GM19328 (cell line): ENCODE data around the gene PIKFYVE.
"Not testable (repeated sequence)": the region's sequence is repeated elsewhere in the genome, so short reads cannot be mapped to it uniquely, and the experiment has no call there.

Experiments
- ATAC-seq: cut with Tn5 transposase; IDR thresholded peaks from one replicate; pipeline ENCODE4 v1.9.1; 2021; ENCODE audit warnings: mild to moderate bottlenecking, moderate library complexity; ENCODE audit not compliant: unreplicated experiment

The PIKFYVE gene

GRCh38 chr2:208254118-208254870, 11.8 kb upstream of the PIKFYVE start:
- ATAC-seq = peak; percentile 68

GRCh38 chr2:208254871-208255556, 11.0 kb upstream of the PIKFYVE start, which contains the start of gene IDH1:
TSS of gene IDH1 (minus strand) at chr2:208255071. CDS start at chr2:208251551, 3,520 bp downstream.
- peak; percentile 80 for ATAC-seq

GRCh38 chr2:208255557-208256106, 10.4 kb upstream of the PIKFYVE start:
- ATAC-seq = peak; percentile 14

- no peak for ATAC-seq
These were observed 9.8 kb upstream of the PIKFYVE start for GRCh38 chr2:208256192-208256782.

GRCh38 chr2:208256849-208257813, 8.9 kb upstream of the PIKFYVE start:
- not testable (repeated sequence) for ATAC-seq

- peak; percentile 50 for ATAC-seq
These were observed 669 bp upstream of the PIKFYVE start for GRCh38 chr2:208265371-208265800.

GRCh38 chr2:208266553-208266893, 468 bp downstream of the PIKFYVE start:
- peak; percentile 2 for ATAC-seq

GRCh38 chr2:208266936-208267335, 881 bp downstream of the PIKFYVE start:
- no peak for ATAC-seq

- ATAC-seq = not testable (repeated sequence)
These were observed 1.5 kb downstream of the PIKFYVE start for GRCh38 chr2:208267526-208267925.

- ATAC-seq = no peak
These were observed 2.3 kb downstream of the PIKFYVE start for GRCh38 chr2:208268156-208268952.

GRCh38 chr2:208269091-208269490, 3.0 kb downstream of the PIKFYVE start:
- ATAC-seq = no peak

GRCh38 chr2:208274748-208275147, 8.7 kb downstream of the PIKFYVE start:
- ATAC-seq = no peak

- ATAC-seq = no peak
These were observed 12.5 kb downstream of the PIKFYVE start for GRCh38 chr2:208278549-208278948.

GRCh38 chr2:208279236-208279635, 13.2 kb downstream of the PIKFYVE start:
- ATAC-seq = no peak

GRCh38 chr2:208280234-208280633, 14.2 kb downstream of the PIKFYVE start:
- ATAC-seq = no peak

- no peak for ATAC-seq
These were observed 14.9 kb downstream of the PIKFYVE start for GRCh38 chr2:208280933-208281332.

GRCh38 chr2:208285853-208286252, 19.8 kb downstream of the PIKFYVE start:
- no peak for ATAC-seq

GRCh38 chr2:208294482-208295024, 28.5 kb downstream of the PIKFYVE start:
- ATAC-seq = no peak

GRCh38 chr2:208295834-208296233, 29.8 kb downstream of the PIKFYVE start:
- ATAC-seq = no peak
